GM12872 (cell line): ENCODE data around the gene TFF2.

ENCODE experiments used
- TF ChIP-seq, protein P1 (sequence below): IDR thresholded peaks from 3 replicates; pipeline ENCODE4 v1.5.1; 2011; ENCODE audit warnings: low read depth, mild to moderate bottlenecking, low read length, moderate library complexity; ENCODE audit not compliant: insufficient read depth

The TFF2 gene

DNA sequence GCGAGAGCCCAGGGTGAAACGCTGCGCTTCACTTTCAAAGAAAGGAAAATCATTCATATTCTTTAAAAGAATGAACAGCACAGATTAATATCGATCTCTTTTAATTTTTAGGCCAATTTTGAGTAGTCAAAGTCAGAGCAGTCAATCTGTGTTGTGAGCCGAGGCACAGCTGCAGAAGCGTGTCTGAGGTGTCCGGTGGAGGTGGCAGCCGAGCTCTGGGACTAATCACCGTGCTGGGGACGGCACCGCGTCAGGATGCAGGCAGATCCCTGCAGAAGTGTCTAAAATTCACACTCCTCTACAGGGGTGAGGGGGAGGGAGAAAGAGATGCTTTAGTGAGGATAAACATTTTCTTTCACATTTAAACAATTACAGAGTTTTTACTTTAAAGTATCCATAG, 11.4 kb upstream of the TFF2 start:
- TF ChIP-seq, protein P1, sequence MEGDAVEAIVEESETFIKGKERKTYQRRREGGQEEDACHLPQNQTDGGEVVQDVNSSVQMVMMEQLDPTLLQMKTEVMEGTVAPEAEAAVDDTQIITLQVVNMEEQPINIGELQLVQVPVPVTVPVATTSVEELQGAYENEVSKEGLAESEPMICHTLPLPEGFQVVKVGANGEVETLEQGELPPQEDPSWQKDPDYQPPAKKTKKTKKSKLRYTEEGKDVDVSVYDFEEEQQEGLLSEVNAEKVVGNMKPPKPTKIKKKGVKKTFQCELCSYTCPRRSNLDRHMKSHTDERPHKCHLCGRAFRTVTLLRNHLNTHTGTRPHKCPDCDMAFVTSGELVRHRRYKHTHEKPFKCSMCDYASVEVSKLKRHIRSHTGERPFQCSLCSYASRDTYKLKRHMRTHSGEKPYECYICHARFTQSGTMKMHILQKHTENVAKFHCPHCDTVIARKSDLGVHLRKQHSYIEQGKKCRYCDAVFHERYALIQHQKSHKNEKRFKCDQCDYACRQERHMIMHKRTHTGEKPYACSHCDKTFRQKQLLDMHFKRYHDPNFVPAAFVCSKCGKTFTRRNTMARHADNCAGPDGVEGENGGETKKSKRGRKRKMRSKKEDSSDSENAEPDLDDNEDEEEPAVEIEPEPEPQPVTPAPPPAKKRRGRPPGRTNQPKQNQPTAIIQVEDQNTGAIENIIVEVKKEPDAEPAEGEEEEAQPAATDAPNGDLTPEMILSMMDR = no peak

DNA sequence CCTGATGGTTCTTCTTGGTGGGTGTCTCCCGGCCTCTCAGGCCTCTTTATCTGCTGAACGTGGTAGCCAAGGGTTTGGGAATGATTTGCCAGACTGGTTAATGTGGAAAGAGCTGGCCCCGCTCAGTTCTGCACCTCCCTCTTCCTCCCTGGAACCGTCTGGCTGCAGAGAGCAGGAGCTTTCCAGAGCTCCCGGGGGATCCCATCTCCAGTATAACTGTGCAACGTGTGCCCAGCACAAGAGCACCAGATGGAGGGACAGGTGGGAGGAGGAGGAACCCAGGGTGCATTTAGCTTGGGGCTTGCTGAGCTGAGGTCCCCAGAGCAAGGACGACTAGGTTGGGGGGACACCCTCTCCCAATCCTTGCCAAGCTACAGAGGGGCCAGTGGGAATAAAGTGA, 10.5 kb upstream of the TFF2 start:
- TF ChIP-seq, protein P1 = no peak

DNA sequence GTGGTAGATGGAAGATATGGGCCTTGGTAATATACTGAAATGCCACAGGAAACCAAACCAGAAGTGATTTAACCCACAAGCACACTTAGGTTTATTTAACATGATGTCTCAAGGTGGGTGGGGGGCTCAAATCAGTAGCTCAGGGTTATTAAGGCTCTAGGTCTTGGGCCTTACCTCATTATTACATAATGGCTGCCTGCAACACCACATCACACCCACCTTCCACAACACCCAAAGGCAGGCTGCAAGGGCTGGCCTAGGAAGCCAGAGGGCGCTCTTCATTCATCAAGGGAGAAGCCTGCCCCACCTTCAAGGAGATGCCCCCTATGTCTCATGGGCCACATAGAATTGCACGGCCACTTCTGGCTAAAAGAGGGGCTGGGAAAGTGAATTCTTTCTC, 9.5 kb upstream of the TFF2 start:
- TF ChIP-seq, protein P1 = peak; percentile 43; the same call in 2 of the 3 replicates

DNA sequence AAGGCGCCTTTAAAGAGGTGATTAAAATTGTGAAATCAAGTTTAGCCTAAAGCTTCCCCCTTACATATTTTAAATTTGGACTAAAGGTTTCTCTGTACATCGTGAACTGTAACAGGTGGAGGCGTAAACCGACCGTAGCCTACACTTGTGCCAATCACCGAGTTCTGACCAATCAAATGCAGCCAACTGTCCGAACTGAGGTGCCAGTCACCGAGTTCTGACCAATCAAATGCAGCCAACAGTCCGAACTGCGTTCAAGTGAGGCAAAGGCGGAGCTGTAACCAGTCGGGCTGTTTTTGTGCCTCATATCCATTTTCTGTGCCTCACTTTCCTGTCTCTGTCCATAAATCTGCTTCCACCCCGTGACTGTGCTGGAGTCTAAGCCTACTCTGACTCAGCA, 8.1 kb upstream of the TFF2 start:
- TF ChIP-seq, protein P1 = no peak

DNA sequence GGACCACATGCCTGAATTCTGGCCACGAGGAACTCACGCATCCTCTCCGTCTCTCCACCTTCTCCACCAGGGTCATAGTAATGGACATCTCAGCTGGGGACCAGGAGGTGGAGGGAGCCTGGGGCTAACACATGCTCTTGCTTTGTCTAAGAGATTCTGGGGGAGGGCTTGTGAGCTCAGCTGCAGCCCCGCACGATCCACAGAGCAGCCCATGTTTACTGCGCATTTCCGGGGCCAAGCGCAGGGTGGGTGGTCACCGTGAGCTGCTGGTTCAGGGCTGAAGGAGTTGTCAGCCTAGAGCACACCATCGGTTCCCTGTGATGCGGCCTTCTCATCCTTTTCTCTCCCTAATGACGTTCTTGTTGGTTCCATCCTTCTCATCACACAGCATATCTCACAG, 7.5 kb upstream of the TFF2 start:
- TF ChIP-seq, protein P1 = no peak

DNA sequence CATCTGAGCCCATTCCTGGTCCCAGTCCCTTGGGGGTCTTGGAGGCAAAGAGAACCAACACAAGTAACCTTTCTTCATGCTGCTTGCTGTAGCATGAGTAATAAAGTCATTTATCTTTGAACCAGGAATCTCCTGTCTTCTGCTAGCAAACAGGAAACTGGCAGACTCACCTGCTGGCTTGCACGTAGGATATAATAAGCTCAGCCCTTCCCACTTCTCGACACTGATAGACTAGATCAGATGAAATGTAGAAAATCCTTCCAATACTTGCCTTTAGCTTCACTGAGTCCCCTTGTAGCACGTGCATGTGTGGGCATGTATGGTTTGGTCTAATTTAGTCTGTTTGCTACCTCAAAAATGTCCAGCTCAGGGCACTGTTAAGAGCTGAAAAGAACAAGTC, 6.5 kb upstream of the TFF2 start:
- TF ChIP-seq, protein P1 = no peak

DNA sequence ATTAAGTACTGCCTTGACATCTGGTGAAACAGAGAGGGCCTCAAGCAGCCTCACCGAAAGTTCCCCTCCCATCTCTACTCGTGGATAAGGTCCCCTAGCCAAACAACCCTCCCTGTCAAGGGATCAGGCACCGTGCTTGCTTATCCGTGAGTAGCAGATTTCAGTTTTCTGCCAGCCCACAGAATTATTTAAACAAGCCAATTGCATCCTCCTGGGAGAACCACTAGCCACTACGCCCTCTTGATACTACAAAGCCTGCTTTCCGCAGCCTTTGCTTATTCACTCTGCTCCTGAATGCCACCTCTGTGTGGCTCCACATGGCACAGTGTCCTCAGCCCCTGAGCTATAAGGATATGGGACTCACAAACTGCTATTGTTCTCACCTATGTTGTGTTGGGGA, 5.9 kb upstream of the TFF2 start:
- TF ChIP-seq, protein P1 = no peak

DNA sequence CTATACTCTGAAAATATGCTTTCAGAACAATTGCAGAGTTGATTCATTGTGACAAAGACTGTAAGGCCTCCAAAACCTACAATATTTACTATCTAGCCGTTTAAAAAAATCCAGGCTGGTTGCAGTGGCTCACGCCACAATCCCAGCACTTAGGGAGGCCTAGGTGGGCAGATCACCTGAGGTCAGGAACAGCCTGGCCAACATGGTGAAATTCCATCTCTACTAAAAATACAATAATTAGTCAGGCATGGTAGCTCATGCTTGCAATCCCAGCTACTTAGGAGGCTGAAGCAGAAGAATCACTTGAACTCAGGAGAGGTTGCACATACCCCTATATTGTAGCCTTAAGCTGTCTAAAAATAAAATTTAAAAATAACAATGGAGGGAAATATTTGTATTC, 5.3 kb upstream of the TFF2 start:
- TF ChIP-seq, protein P1 = no peak
